Heart left ventricle (tissue), 13 donors: ENCODE results near the gene MRPS6.

Experiments used
- POLR2A ChIP-seq, 2 donors: fragments of 450-650 bp; IDR thresholded peaks; one replicate each; pipeline ENCODE4 v1.6.1; 2017; ENCODE audit warnings: antibody characterized with exemption in 2 of 2, mild to moderate bottlenecking in 2 of 2, moderate library complexity in 2 of 2
- TF ChIP-seq, protein P1 (sequence below), 12 donors: fragments of 200-600 bp; sonication (generic) in 4 of 12; IDR thresholded peaks; one replicate each; pipeline versions ENCODE4 v1.5.0 to v1.8.0; 2018 to 2022; ENCODE audit warnings: antibody characterized with exemption in 12 of 12, mild to moderate bottlenecking in 5 of 12
- donor health status: ischemic (EF 13 %, LVEDD 7.1; RV severe dilation, severe dysfunction).
- donor health status: DM: no; HTN: yes; CAD: no.
- donor health status: DM: no; HTN: no; CAD: no.
- donor health status: ischemic (EF 25% LVEDD 6.9; RV normal size, moderate dysfunction).
- donor health status: ischemic (EF 25% LVEDD 5.7; RV mildly dilated, moderate dysfunction).
- donor health status: ischemic (EF 35%, LVEDD 5.7; RV mildly dilated, moderate dysfunction).
- donor health status: nonischemic (EF 11% LVEDD 7.7; RV severe dilation, severe dysfunction).
- donor health status: DM: yes; HTN: yes; CAD: no.
- donor health status: PGD.
- donor health status: ischemic (EF 29% LVEDD 5.4; RV normal size, mild dysfunction).
- donor health status: nonischemic (EF 23%, LVEDD 6.1; RV moderate dilation, normal function).

DNA sequence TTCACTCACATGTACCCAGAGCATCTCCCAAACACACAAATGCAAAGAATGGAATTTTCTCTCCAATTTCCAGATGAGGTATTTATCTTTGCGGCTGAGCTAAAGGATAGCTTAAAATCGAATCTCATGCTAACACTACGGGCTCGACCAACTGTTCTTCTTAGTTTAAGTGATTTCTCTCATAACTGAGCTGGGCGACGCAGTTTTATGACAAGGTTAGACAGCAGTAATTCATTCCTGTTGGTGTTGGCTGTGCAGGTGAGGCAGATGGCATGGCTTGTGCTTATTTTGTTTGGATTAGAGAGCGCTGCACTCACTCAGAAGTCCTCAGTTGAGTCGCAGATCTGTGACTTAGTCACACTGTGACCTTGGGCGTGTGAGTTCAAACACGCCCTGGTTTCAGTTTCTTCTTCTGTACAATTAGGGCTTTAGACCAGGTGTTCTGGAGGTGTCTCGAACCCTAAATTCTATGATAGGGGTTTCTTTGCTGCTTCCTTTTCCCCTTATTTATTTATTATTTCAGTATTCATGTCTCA lies 41.5 kb upstream of the MRPS6 start:
- TF ChIP-seq, protein P1, sequence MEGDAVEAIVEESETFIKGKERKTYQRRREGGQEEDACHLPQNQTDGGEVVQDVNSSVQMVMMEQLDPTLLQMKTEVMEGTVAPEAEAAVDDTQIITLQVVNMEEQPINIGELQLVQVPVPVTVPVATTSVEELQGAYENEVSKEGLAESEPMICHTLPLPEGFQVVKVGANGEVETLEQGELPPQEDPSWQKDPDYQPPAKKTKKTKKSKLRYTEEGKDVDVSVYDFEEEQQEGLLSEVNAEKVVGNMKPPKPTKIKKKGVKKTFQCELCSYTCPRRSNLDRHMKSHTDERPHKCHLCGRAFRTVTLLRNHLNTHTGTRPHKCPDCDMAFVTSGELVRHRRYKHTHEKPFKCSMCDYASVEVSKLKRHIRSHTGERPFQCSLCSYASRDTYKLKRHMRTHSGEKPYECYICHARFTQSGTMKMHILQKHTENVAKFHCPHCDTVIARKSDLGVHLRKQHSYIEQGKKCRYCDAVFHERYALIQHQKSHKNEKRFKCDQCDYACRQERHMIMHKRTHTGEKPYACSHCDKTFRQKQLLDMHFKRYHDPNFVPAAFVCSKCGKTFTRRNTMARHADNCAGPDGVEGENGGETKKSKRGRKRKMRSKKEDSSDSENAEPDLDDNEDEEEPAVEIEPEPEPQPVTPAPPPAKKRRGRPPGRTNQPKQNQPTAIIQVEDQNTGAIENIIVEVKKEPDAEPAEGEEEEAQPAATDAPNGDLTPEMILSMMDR (IDR thresholded peaks at IDR 0.05): no peak
- no peak for TF ChIP-seq POLR2A (IDR thresholded peaks at IDR 0.05)
